H9 (cell line): ENCODE data around the gene DAND5. TPM values are rescaled to one million over a fixed set of nuclear protein-coding genes. Genes with fewer than 3 reads are reported as not detected.

Experiments used
- DNase-seq: peaks from one replicate; pipeline ENCODE4 v3.0.0-alpha.2; 2017
- H2AFZ ChIP-seq: one replicate; pipeline ENCODE4 v1.6.1; 2013; ENCODE audit warnings: mild to moderate bottlenecking, low read length, control low read depth, moderate library complexity
- H2AK5ac ChIP-seq: 2 replicates; pipeline ENCODE4 v1.6.1; 2013; ENCODE audit warnings: low read length, control low read depth, mixed read lengths; ENCODE audit not compliant: insufficient read length
- H2BK120ac ChIP-seq: one replicate; pipeline ENCODE4 v1.6.1; 2013; ENCODE audit warnings: low read depth, mild to moderate bottlenecking, low read length, control low read depth, inconsistent platforms; ENCODE audit not compliant: poor library complexity, severe bottlenecking
- H2BK12ac ChIP-seq: 2 replicates; pipeline ENCODE4 v1.6.1; 2013; ENCODE audit warnings: low read length, control low read depth, mixed read lengths, low read depth; ENCODE audit not compliant: insufficient read length
- H2BK15ac ChIP-seq: 2 replicates; pipeline ENCODE4 v1.6.1; 2013; ENCODE audit warnings: low read depth, low read length, control low read depth
- H2BK20ac ChIP-seq: one replicate; pipeline ENCODE4 v1.6.1; 2013; ENCODE audit warnings: low read depth, mild to moderate bottlenecking, low read length, control low read depth, inconsistent platforms; ENCODE audit not compliant: poor library complexity, severe bottlenecking
- H2BK5ac ChIP-seq: 2 replicates; pipeline ENCODE4 v1.6.1; 2013; ENCODE audit warnings: low read length, control low read depth, mixed read lengths; ENCODE audit not compliant: insufficient read length
- H3K14ac ChIP-seq: 2 replicates; pipeline ENCODE4 v1.6.1; 2013; ENCODE audit warnings: low read length, control low read depth; ENCODE audit not compliant: insufficient read depth
- H3K18ac ChIP-seq: 2 replicates; pipeline ENCODE4 v1.6.1; 2013; ENCODE audit warnings: low read depth, mild to moderate bottlenecking, mixed read lengths, low read length, control low read depth; ENCODE audit not compliant: insufficient read length
- H3K23ac ChIP-seq: 2 replicates; pipeline ENCODE4 v1.6.1; 2013; ENCODE audit warnings: low read length, control low read depth, mixed read lengths, low read depth; ENCODE audit not compliant: insufficient read length
- H3K23me2 ChIP-seq: 2 replicates; pipeline ENCODE4 v1.6.1; 2013; ENCODE audit warnings: low read depth, mild to moderate bottlenecking, mixed read lengths, low read length, control low read depth; ENCODE audit not compliant: insufficient read length, poor library complexity, severe bottlenecking
- H3K27ac ChIP-seq: 2 replicates; pipeline ENCODE4 v1.5.1; 2013; ENCODE audit warnings: low read length, control low read depth, mixed read lengths, low read depth; ENCODE audit not compliant: insufficient read length
- H3K27me3 ChIP-seq: 2 replicates; pipeline ENCODE4 v1.6.1; 2013; ENCODE audit warnings: low read length, control low read depth, inconsistent platforms; ENCODE audit not compliant: insufficient read depth
- H3K4ac ChIP-seq: 2 replicates; pipeline ENCODE4 v1.6.1; 2013; ENCODE audit warnings: low read depth, mild to moderate bottlenecking, control low read depth, inconsistent platforms, low read length, moderate library complexity
- H3K4me1 ChIP-seq: 2 replicates; pipeline ENCODE4 v1.6.1; 2013; ENCODE audit warnings: low read length, control low read depth, inconsistent platforms; ENCODE audit not compliant: insufficient read depth
- H3K4me2 ChIP-seq: 2 replicates; pipeline ENCODE4 v1.6.1; 2013; ENCODE audit warnings: low read length, control low read depth, mixed read lengths; ENCODE audit not compliant: insufficient read length, insufficient read depth
- H3K56ac ChIP-seq: 2 replicates; pipeline ENCODE4 v1.6.1; 2013; ENCODE audit warnings: low read depth, mild to moderate bottlenecking, mixed read lengths, low read length, control low read depth; ENCODE audit not compliant: insufficient read length
- H3K79me1 ChIP-seq: 2 replicates; pipeline ENCODE4 v1.6.1; 2013; ENCODE audit warnings: low read depth, mild to moderate bottlenecking, moderate library complexity, low read length, control low read depth, inconsistent platforms; ENCODE audit not compliant: insufficient read depth, poor library complexity, severe bottlenecking
- H3K79me2 ChIP-seq: 2 replicates; pipeline ENCODE4 v1.6.1; 2013; ENCODE audit warnings: low read length, control low read depth, inconsistent platforms; ENCODE audit not compliant: insufficient read depth
- H3K9ac ChIP-seq: 2 replicates; pipeline ENCODE4 v1.6.1; 2013; ENCODE audit warnings: low read length, control low read depth, mixed read lengths; ENCODE audit not compliant: insufficient read length; ENCODE audit errors: extremely low read depth
- H3K9me3 ChIP-seq: one replicate; pipeline ENCODE4 v1.6.1; 2013; ENCODE audit warnings: low read depth, low read length, inconsistent platforms; ENCODE audit not compliant: control insufficient read depth
- H3T11ph ChIP-seq: one replicate; pipeline ENCODE4 v1.6.1; 2013; ENCODE audit warnings: mild to moderate bottlenecking, low read length, control low read depth, inconsistent platforms
- H4K20me1 ChIP-seq: one replicate; pipeline ENCODE4 v1.6.1; 2013; ENCODE audit not compliant: control insufficient read depth, insufficient read length, insufficient read depth
- H4K5ac ChIP-seq: 2 replicates; pipeline ENCODE4 v1.6.1; 2013; ENCODE audit warnings: low read depth, mild to moderate bottlenecking, mixed read lengths, low read length, control low read depth; ENCODE audit not compliant: insufficient read length
- H4K8ac ChIP-seq: replicated peaks from 2 replicates; pipeline ENCODE4 v1.6.1; 2013; ENCODE audit warnings: low read length, control low read depth, mixed read lengths, low read depth; ENCODE audit not compliant: insufficient read length
- H4K91ac ChIP-seq: 2 replicates; pipeline ENCODE4 v1.6.1; 2013; ENCODE audit warnings: low read depth, mild to moderate bottlenecking, moderate library complexity, mixed read lengths, low read length, control low read depth; ENCODE audit not compliant: insufficient read length
- H3K27ac Mint-ChIP-seq, 3 experiments: 2 replicates in 2 of 3; 3 replicates in 1 of 3; pipeline ENCODE4 v1.8.0; 2020 to 2021; ENCODE audit warnings: mixed read lengths in 3 of 3, mild to moderate bottlenecking in 1 of 3, moderate library complexity in 1 of 3
- H3K27me3 Mint-ChIP-seq: 2 replicates; pipeline ENCODE4 v1.8.0; 2021; ENCODE audit warnings: low read depth, mild to moderate bottlenecking, moderate library complexity, mixed read lengths
- H3K36me3 Mint-ChIP-seq, 3 experiments: 2 replicates in 2 of 3; 3 replicates in 1 of 3; pipeline ENCODE4 v1.8.0; 2020 to 2021; ENCODE audit warnings: low read depth in 3 of 3, mixed read lengths in 3 of 3; ENCODE audit not compliant: insufficient read depth in 1 of 3
- H3K4me1 Mint-ChIP-seq, 2 experiments: 2 replicates each; pipeline ENCODE4 v1.8.0; 2020; ENCODE audit warnings: mixed read lengths in 2 of 2
- H3K4me3 Mint-ChIP-seq, 2 experiments: 2 replicates in 1 of 2; 3 replicates in 1 of 2; pipeline ENCODE4 v1.8.0; 2020 to 2021; ENCODE audit warnings: mild to moderate bottlenecking in 2 of 2, mixed read lengths in 2 of 2, moderate library complexity in 1 of 2
- H3K9me3 Mint-ChIP-seq, 2 experiments: 2 replicates in 1 of 2; 3 replicates in 1 of 2; pipeline ENCODE4 v1.8.0; 2020; ENCODE audit warnings: mild to moderate bottlenecking in 2 of 2, mixed read lengths in 2 of 2, moderate library complexity in 1 of 2
- WGBS: extraction: QIAGEN DNeasy Blood & Tissue Kit; methylation state at CpG from one replicate; pipeline ENCODE4 v1.1.7; 2013; ENCODE audit warnings: missing lambda C conversion rate, low lambda C conversion rate, mixed read lengths; ENCODE audit not compliant: insufficient read length; ENCODE audit errors: extremely low coverage; 5-methylcytosine and 5-hydroxymethylcytosine counted together
- total RNA-seq: library from RNA; stranded (reverse); gene quantifications from 2 replicates; pipeline ENCODE4 v1.2.1, GENCODE V29; 2021
- TF ChIP-seq, protein P1 (sequence below): fragments of 200-600 bp; sonication (generic); conservative IDR thresholded peaks from 3 replicates; pipeline ENCODE4 v1.8.0; 2021; ENCODE audit warnings: antibody characterized with exemption, mild to moderate bottlenecking

DAND5 gene
- total RNA-seq, 1 experiment from 2014 or later = 0.11 TPM

DNA sequence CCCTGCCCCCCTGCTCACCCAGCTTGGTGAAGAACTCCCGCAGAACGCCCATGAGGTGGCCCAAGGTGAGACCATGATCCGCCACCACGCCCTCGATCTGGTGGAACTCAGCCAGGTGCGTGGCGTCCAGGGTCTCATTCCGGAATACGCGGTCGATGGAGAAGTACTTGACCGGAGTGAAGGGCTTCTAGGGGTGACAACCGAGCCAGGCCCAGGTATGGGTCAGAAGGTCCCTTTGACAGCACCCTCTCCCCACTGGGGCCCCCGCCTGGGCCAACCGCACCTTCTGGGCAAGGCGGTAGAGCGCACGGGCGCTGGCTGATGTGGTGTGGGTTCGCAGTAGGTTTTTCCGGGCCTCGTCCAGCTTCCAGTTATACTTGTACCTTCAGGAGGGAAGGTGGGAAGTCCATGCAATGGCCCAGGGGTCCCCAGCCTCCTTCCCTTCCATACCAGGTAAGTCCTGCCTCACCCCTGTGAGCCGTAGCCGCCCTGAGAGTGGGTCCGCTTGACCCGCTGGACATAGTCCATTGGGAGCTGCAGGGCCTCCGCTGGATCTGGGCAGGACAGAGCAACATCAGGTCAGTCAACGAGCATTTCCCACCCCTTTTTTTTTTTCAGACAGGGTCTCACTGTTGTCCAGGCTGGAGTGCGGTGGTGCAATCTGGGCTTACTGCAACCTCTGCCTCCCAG lies 44.6 kb upstream of the DAND5 start:
- no peak overlapping the region for H2BK15ac ChIP-seq
- H3K27ac Mint-ChIP-seq = no peak overlapping the region

More for the DNA sequence above, 44.6 kb upstream of the DAND5 start:
- TF ChIP-seq, protein P1, sequence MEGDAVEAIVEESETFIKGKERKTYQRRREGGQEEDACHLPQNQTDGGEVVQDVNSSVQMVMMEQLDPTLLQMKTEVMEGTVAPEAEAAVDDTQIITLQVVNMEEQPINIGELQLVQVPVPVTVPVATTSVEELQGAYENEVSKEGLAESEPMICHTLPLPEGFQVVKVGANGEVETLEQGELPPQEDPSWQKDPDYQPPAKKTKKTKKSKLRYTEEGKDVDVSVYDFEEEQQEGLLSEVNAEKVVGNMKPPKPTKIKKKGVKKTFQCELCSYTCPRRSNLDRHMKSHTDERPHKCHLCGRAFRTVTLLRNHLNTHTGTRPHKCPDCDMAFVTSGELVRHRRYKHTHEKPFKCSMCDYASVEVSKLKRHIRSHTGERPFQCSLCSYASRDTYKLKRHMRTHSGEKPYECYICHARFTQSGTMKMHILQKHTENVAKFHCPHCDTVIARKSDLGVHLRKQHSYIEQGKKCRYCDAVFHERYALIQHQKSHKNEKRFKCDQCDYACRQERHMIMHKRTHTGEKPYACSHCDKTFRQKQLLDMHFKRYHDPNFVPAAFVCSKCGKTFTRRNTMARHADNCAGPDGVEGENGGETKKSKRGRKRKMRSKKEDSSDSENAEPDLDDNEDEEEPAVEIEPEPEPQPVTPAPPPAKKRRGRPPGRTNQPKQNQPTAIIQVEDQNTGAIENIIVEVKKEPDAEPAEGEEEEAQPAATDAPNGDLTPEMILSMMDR = no peak
- no peak overlapping the region for H4K91ac ChIP-seq
- H3K4me1 Mint-ChIP-seq = no peaks in the 10 kb centered on the region
- H2BK120ac ChIP-seq = no peak overlapping the region
- H4K20me1 ChIP-seq = peaks cover 5% of the 10 kb centered on the region
- no peak overlapping the region for H2BK20ac ChIP-seq
- no peak overlapping the region for H3K4me3 Mint-ChIP-seq
- H3K14ac ChIP-seq = no peak overlapping the region
- no peak overlapping the region for H2BK12ac ChIP-seq
- no peak overlapping the region for H3K9ac ChIP-seq
- H3K23me2 ChIP-seq = no peaks in the 10 kb centered on the region
- no peak overlapping the region for H4K5ac ChIP-seq
- WGBS = no CpG with 5 or more reads among the region's 29 CpGs
- H3K79me2 ChIP-seq = no peaks in the 10 kb centered on the region
- H3K4ac ChIP-seq = no peak overlapping the region
- no peaks in the 10 kb centered on the region for H3K4me1 ChIP-seq
- peaks cover 57 to 71% (median 66%) of the 10 kb centered on the region in 3 experiments; a peak in 6 of 7 replicates for H3K36me3 Mint-ChIP-seq
- no peak overlapping the region for H2BK5ac ChIP-seq
- no peak overlapping the region for H3K56ac ChIP-seq
- no peak for DNase-seq
- H3K27ac ChIP-seq = no peak overlapping the region
- H2AFZ ChIP-seq = no peak overlapping the region
- H2AK5ac ChIP-seq = no peak overlapping the region
- no peak overlapping the region for H4K8ac ChIP-seq
- H3K9me3 ChIP-seq = no peaks in the 10 kb centered on the region
- H3K27me3 Mint-ChIP-seq = no peaks in the 10 kb centered on the region; the same call in 1 of the 2 replicates
- H3K4me2 ChIP-seq = no peak overlapping the region
- H3K79me1 ChIP-seq = no peaks in the 10 kb centered on the region
- H3T11ph ChIP-seq = no peak overlapping the region
- no peaks in the 10 kb centered on the region for H3K27me3 ChIP-seq
- H3K9me3 Mint-ChIP-seq = no peaks in the 10 kb centered on the region
- H3K23ac ChIP-seq = no peak overlapping the region
- H3K18ac ChIP-seq = no peak overlapping the region
